ENCODE measurements around the gene PCYT1B.

DNA sequence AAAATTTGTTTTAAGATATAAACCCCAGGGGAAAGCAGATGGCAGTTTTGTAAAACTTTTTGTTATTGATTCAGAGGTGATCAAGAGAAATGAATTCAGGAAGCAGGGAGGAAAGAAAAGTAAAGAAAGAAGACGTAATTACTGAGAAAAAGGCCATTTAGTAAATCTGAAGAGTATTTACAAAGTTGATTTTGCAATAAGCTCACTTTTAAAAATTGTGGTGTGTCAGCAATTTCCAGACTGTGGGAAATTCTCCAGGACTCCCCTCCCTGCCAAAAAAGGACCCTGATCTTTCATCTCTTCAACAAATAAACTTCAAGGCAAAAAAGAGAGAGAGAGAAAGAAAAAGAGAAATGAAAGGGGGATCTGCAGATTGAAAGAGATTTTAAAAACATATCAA lies 36.6 kb downstream of the PCYT1B start:
- TF ChIP-seq EP300 (IDR thresholded peaks at IDR 0.05; ENCODE audit: low read depth in 2 of 2, low read length in 2 of 2) (no peak), EP300 (CRISPR knock-in tag; IDR thresholded peaks at IDR 0.05; ENCODE audit: borderline replicate concordance) (no peak), TGIF2 (CRISPR knock-in tag; IDR thresholded peaks at IDR 0.05) (no peak)

All from HepG2 (cell line).